Stimulated activated CD8-positive, alpha-beta memory T cell treated with anti-CD3 and anti-CD28 coated beads, Interleukin-4, amount 100 ng/mL, for 4 hours (primary cell): Measurements from ENCODE around the gene SYP.
"Not testable (repeated sequence)": the region's sequence is repeated elsewhere in the genome, so short reads cannot be mapped to it uniquely, and the experiment has no call there.

Experiments used
- DNase-seq, 2 donors: peaks; one replicate each; pipeline ENCODE4 v3.0.0-alpha.2; 2020; ENCODE audit warnings: low read depth in 2 of 2, low spot score in 1 of 2

SYP gene

GRCh38 chrX:49190821-49191573 lies 9.0 kb downstream of the SYP start:
- peak; percentile 42 to 75 for DNase-seq

GRCh38 chrX:49189606-49190005 lies 10.4 kb downstream of the SYP start:
- no peak for DNase-seq

GRCh38 chrX:49188468-49189076 lies 11.4 kb downstream of the SYP start:
- DNase-seq: no peak

- DNase-seq: no peak
These were observed 12.5 kb downstream of the SYP start for GRCh38 chrX:49187526-49187925.

- no peak for DNase-seq
These were observed 13.0 kb downstream of the SYP start for GRCh38 chrX:49187028-49187394.

- peak; percentile 47 to 51 for DNase-seq
These were observed 13.6 kb downstream of the SYP start, which contains the start of gene PRICKLE3 for GRCh38 chrX:49186125-49187027. PRICKLE3 (minus strand) TSS chrX:49186373; CDS start chrX:49186297, 76 bp downstream.

- no peak for DNase-seq
These were observed 15.4 kb downstream of the SYP start for GRCh38 chrX:49184294-49185281.

GRCh38 chrX:49183701-49184281 lies 16.2 kb downstream of the SYP start:
- no peak for DNase-seq

GRCh38 chrX:49179358-49179757 lies 20.6 kb downstream of the SYP start:
- DNase-seq: no peak

- no peak for DNase-seq
These were observed 21.5 kb downstream of the SYP start for GRCh38 chrX:49178537-49178936.

- DNase-seq: no peak
These were observed 22.0 kb downstream of the SYP start for GRCh38 chrX:49177873-49178480.

- no peak for DNase-seq
These were observed 22.6 kb downstream of the SYP start for GRCh38 chrX:49177338-49177833.

- DNase-seq: no peak
These were observed 23.3 kb downstream of the SYP start for GRCh38 chrX:49176421-49177326.

GRCh38 chrX:49175435-49176274 lies 24.3 kb downstream of the SYP start:
- no peak for DNase-seq

GRCh38 chrX:49174723-49175122 lies 25.3 kb downstream of the SYP start:
- DNase-seq: no peak

- DNase-seq: not testable (repeated sequence)
These were observed 26.4 kb downstream of the SYP start for GRCh38 chrX:49173544-49173943.

- DNase-seq: peak; percentile 20 to 49
These were observed 27.7 kb downstream of the SYP start for GRCh38 chrX:49172280-49172780.
